Omental fat pad (tissue), 4 donors: Measurements from ENCODE around the gene CCDC6. TPM values are rescaled to one million over a fixed set of nuclear protein-coding genes. Genes with fewer than 3 reads are reported as not detected.
"Not testable (repeated sequence)": the region's sequence is repeated elsewhere in the genome, so short reads cannot be mapped to it uniquely, and the experiment has no call there.

Source experiments
- ATAC-seq: fragments of 150-250 bp; one replicate; pipeline ENCODE4 v1.9.1; 2016; ENCODE audit warnings: mild to moderate bottlenecking, moderate library complexity; ENCODE audit not compliant: low FRiP score
- DNase-seq: peaks from one replicate; pipeline ENCODE4 v3.0.0-alpha.2; 2019; ENCODE audit warnings: low spot score
- CTCF ChIP-seq, 3 donors: fragments of 450-650 bp; IDR thresholded peaks; one replicate each; pipeline ENCODE4 v1.5.1; 2016 to 2017; ENCODE audit warnings: antibody characterized with exemption in 3 of 3, mild to moderate bottlenecking in 3 of 3, moderate library complexity in 2 of 3
- total RNA-seq, 4 donors: library from RNA; depleted of rRNA; stranded (reverse); fragments of >200 nt; gene quantifications; one replicate each; pipeline ENCODE4 v1.1.0, GENCODE V29; 2016

CCDC6 gene
- total RNA-seq, 4 donors from 2014 or later, result 24.7 to 29.7 (median 25.9) TPM

GRCh38 chr10:59944339-59944935, 38.1 kb upstream of the CCDC6 start:
- no peak for ATAC-seq
- DNase-seq, result no peak
- TF ChIP-seq CTCF (IDR thresholded peaks at IDR 0.05), result no peak

GRCh38 chr10:59942556-59942955, 36.2 kb upstream of the CCDC6 start:
- no peak for TF ChIP-seq CTCF (IDR thresholded peaks at IDR 0.05)
- ATAC-seq (no peak), DNase-seq (no peak)

GRCh38 chr10:59937720-59938119, 31.4 kb upstream of the CCDC6 start:
- ATAC-seq, result no peak
- no peak for DNase-seq

GRCh38 chr10:59934701-59935100, 28.3 kb upstream of the CCDC6 start:
- no peak for TF ChIP-seq CTCF (IDR thresholded peaks at IDR 0.05)
- DNase-seq (no peak), ATAC-seq (no peak)

More at GRCh38 chr10:59937720-59938119, 31.4 kb upstream of the CCDC6 start:
- TF ChIP-seq CTCF (IDR thresholded peaks at IDR 0.05), result no peak

- not testable (repeated sequence) for ATAC-seq, DNase-seq
Measured at GRCh38 chr10:59930788-59931521, 24.6 kb upstream of the CCDC6 start.

GRCh38 chr10:59926086-59926485, 19.7 kb upstream of the CCDC6 start:
- no peak for ATAC-seq
- no peak for TF ChIP-seq CTCF (IDR thresholded peaks at IDR 0.05)
- no peak for DNase-seq

GRCh38 chr10:59922907-59923306, 16.6 kb upstream of the CCDC6 start:
- no peak for TF ChIP-seq CTCF (IDR thresholded peaks at IDR 0.05)

More at GRCh38 chr10:59922907-59923306, 16.6 kb upstream of the CCDC6 start:
- no peak for DNase-seq
- ATAC-seq, result no peak
